H9 (cell line): ENCODE data around the gene TMEM39B. TPM values are rescaled to one million over a fixed set of nuclear protein-coding genes. Genes with fewer than 3 reads are reported as not detected.

Source experiments
- DNase-seq: peaks from one replicate; pipeline ENCODE4 v3.0.0-alpha.2; 2017
- H2AFZ ChIP-seq: one replicate; pipeline ENCODE4 v1.6.1; 2013; ENCODE audit warnings: mild to moderate bottlenecking, low read length, control low read depth, moderate library complexity
- H2AK5ac ChIP-seq: 2 replicates; pipeline ENCODE4 v1.6.1; 2013; ENCODE audit warnings: low read length, control low read depth, mixed read lengths; ENCODE audit not compliant: insufficient read length
- H2BK120ac ChIP-seq: one replicate; pipeline ENCODE4 v1.6.1; 2013; ENCODE audit warnings: low read depth, mild to moderate bottlenecking, low read length, control low read depth, inconsistent platforms; ENCODE audit not compliant: poor library complexity, severe bottlenecking
- H2BK12ac ChIP-seq: 2 replicates; pipeline ENCODE4 v1.6.1; 2013; ENCODE audit warnings: low read length, control low read depth, mixed read lengths, low read depth; ENCODE audit not compliant: insufficient read length
- H2BK15ac ChIP-seq: 2 replicates; pipeline ENCODE4 v1.6.1; 2013; ENCODE audit warnings: low read depth, low read length, control low read depth
- H2BK20ac ChIP-seq: one replicate; pipeline ENCODE4 v1.6.1; 2013; ENCODE audit warnings: low read depth, mild to moderate bottlenecking, low read length, control low read depth, inconsistent platforms; ENCODE audit not compliant: poor library complexity, severe bottlenecking
- H2BK5ac ChIP-seq: 2 replicates; pipeline ENCODE4 v1.6.1; 2013; ENCODE audit warnings: low read length, control low read depth, mixed read lengths; ENCODE audit not compliant: insufficient read length
- H3K14ac ChIP-seq: 2 replicates; pipeline ENCODE4 v1.6.1; 2013; ENCODE audit warnings: low read length, control low read depth; ENCODE audit not compliant: insufficient read depth
- H3K18ac ChIP-seq: 2 replicates; pipeline ENCODE4 v1.6.1; 2013; ENCODE audit warnings: low read depth, mild to moderate bottlenecking, mixed read lengths, low read length, control low read depth; ENCODE audit not compliant: insufficient read length
- H3K23ac ChIP-seq: 2 replicates; pipeline ENCODE4 v1.6.1; 2013; ENCODE audit warnings: low read length, control low read depth, mixed read lengths, low read depth; ENCODE audit not compliant: insufficient read length
- H3K23me2 ChIP-seq: 2 replicates; pipeline ENCODE4 v1.6.1; 2013; ENCODE audit warnings: low read depth, mild to moderate bottlenecking, mixed read lengths, low read length, control low read depth; ENCODE audit not compliant: insufficient read length, poor library complexity, severe bottlenecking
- H3K27ac ChIP-seq: 2 replicates; pipeline ENCODE4 v1.5.1; 2013; ENCODE audit warnings: low read length, control low read depth, mixed read lengths, low read depth; ENCODE audit not compliant: insufficient read length
- H3K27me3 ChIP-seq: 2 replicates; pipeline ENCODE4 v1.6.1; 2013; ENCODE audit warnings: low read length, control low read depth, inconsistent platforms; ENCODE audit not compliant: insufficient read depth
- H3K4ac ChIP-seq: 2 replicates; pipeline ENCODE4 v1.6.1; 2013; ENCODE audit warnings: low read depth, mild to moderate bottlenecking, control low read depth, inconsistent platforms, low read length, moderate library complexity
- H3K4me1 ChIP-seq: 2 replicates; pipeline ENCODE4 v1.6.1; 2013; ENCODE audit warnings: low read length, control low read depth, inconsistent platforms; ENCODE audit not compliant: insufficient read depth
- H3K4me2 ChIP-seq: 2 replicates; pipeline ENCODE4 v1.6.1; 2013; ENCODE audit warnings: low read length, control low read depth, mixed read lengths; ENCODE audit not compliant: insufficient read length, insufficient read depth
- H3K56ac ChIP-seq: 2 replicates; pipeline ENCODE4 v1.6.1; 2013; ENCODE audit warnings: low read depth, mild to moderate bottlenecking, mixed read lengths, low read length, control low read depth; ENCODE audit not compliant: insufficient read length
- H3K79me1 ChIP-seq: 2 replicates; pipeline ENCODE4 v1.6.1; 2013; ENCODE audit warnings: low read depth, mild to moderate bottlenecking, moderate library complexity, low read length, control low read depth, inconsistent platforms; ENCODE audit not compliant: insufficient read depth, poor library complexity, severe bottlenecking
- H3K79me2 ChIP-seq: 2 replicates; pipeline ENCODE4 v1.6.1; 2013; ENCODE audit warnings: low read length, control low read depth, inconsistent platforms; ENCODE audit not compliant: insufficient read depth
- H3K9ac ChIP-seq: 2 replicates; pipeline ENCODE4 v1.6.1; 2013; ENCODE audit warnings: low read length, control low read depth, mixed read lengths; ENCODE audit not compliant: insufficient read length; ENCODE audit errors: extremely low read depth
- H3K9me3 ChIP-seq: one replicate; pipeline ENCODE4 v1.6.1; 2013; ENCODE audit warnings: low read depth, low read length, inconsistent platforms; ENCODE audit not compliant: control insufficient read depth
- H3T11ph ChIP-seq: one replicate; pipeline ENCODE4 v1.6.1; 2013; ENCODE audit warnings: mild to moderate bottlenecking, low read length, control low read depth, inconsistent platforms
- H4K20me1 ChIP-seq: one replicate; pipeline ENCODE4 v1.6.1; 2013; ENCODE audit not compliant: control insufficient read depth, insufficient read length, insufficient read depth
- H4K5ac ChIP-seq: 2 replicates; pipeline ENCODE4 v1.6.1; 2013; ENCODE audit warnings: low read depth, mild to moderate bottlenecking, mixed read lengths, low read length, control low read depth; ENCODE audit not compliant: insufficient read length
- H4K8ac ChIP-seq: replicated peaks from 2 replicates; pipeline ENCODE4 v1.6.1; 2013; ENCODE audit warnings: low read length, control low read depth, mixed read lengths, low read depth; ENCODE audit not compliant: insufficient read length
- H4K91ac ChIP-seq: 2 replicates; pipeline ENCODE4 v1.6.1; 2013; ENCODE audit warnings: low read depth, mild to moderate bottlenecking, moderate library complexity, mixed read lengths, low read length, control low read depth; ENCODE audit not compliant: insufficient read length
- H3K27ac Mint-ChIP-seq, 3 experiments: 2 replicates in 2 of 3; 3 replicates in 1 of 3; pipeline ENCODE4 v1.8.0; 2020 to 2021; ENCODE audit warnings: mixed read lengths in 3 of 3, mild to moderate bottlenecking in 1 of 3, moderate library complexity in 1 of 3
- H3K27me3 Mint-ChIP-seq: 2 replicates; pipeline ENCODE4 v1.8.0; 2021; ENCODE audit warnings: low read depth, mild to moderate bottlenecking, moderate library complexity, mixed read lengths
- H3K36me3 Mint-ChIP-seq, 3 experiments: 2 replicates in 2 of 3; 3 replicates in 1 of 3; pipeline ENCODE4 v1.8.0; 2020 to 2021; ENCODE audit warnings: low read depth in 3 of 3, mixed read lengths in 3 of 3; ENCODE audit not compliant: insufficient read depth in 1 of 3
- H3K4me1 Mint-ChIP-seq, 2 experiments: 2 replicates each; pipeline ENCODE4 v1.8.0; 2020; ENCODE audit warnings: mixed read lengths in 2 of 2
- H3K4me3 Mint-ChIP-seq, 2 experiments: 2 replicates in 1 of 2; 3 replicates in 1 of 2; pipeline ENCODE4 v1.8.0; 2020 to 2021; ENCODE audit warnings: mild to moderate bottlenecking in 2 of 2, mixed read lengths in 2 of 2, moderate library complexity in 1 of 2
- H3K9me3 Mint-ChIP-seq, 2 experiments: 2 replicates in 1 of 2; 3 replicates in 1 of 2; pipeline ENCODE4 v1.8.0; 2020; ENCODE audit warnings: mild to moderate bottlenecking in 2 of 2, mixed read lengths in 2 of 2, moderate library complexity in 1 of 2
- WGBS: extraction: QIAGEN DNeasy Blood & Tissue Kit; methylation state at CpG from one replicate; pipeline ENCODE4 v1.1.7; 2013; ENCODE audit warnings: missing lambda C conversion rate, low lambda C conversion rate, mixed read lengths; ENCODE audit not compliant: insufficient read length; ENCODE audit errors: extremely low coverage; 5-methylcytosine and 5-hydroxymethylcytosine counted together
- total RNA-seq: library from RNA; stranded (reverse); gene quantifications from 2 replicates; pipeline ENCODE4 v1.2.1, GENCODE V29; 2021
- TF ChIP-seq, protein P1 (sequence below): fragments of 200-600 bp; sonication (generic); conservative IDR thresholded peaks from 3 replicates; pipeline ENCODE4 v1.8.0; 2021; ENCODE audit warnings: antibody characterized with exemption, mild to moderate bottlenecking

Gene TMEM39B
- total RNA-seq, 1 experiment from 2014 or later, result 27.4 TPM

- no peaks in the 10 kb centered on the region for H3K23me2 ChIP-seq
- DNase-seq, result no peak
- H2BK15ac ChIP-seq, result no peak overlapping the region
- H3K4me3 Mint-ChIP-seq, result no peak overlapping the region
- H2BK120ac ChIP-seq, result no peak overlapping the region
- H3K79me1 ChIP-seq, result no peaks in the 10 kb centered on the region
- H4K91ac ChIP-seq, result no peak overlapping the region
- H4K5ac ChIP-seq, result no peak overlapping the region
- no peak overlapping the region for H3K9ac ChIP-seq
- H2AK5ac ChIP-seq, result no peak overlapping the region
- H3K4me2 ChIP-seq, result no peak overlapping the region
- no peaks in the 10 kb centered on the region for H3K4me1 ChIP-seq
- no peak overlapping the region for H3K56ac ChIP-seq
- H3K4me1 Mint-ChIP-seq, result no peaks in the 10 kb centered on the region
- H2AFZ ChIP-seq, result no peak overlapping the region
- H3K27ac Mint-ChIP-seq, result no peak overlapping the region; a peak in 1 of 7 replicates
- H2BK20ac ChIP-seq, result no peak overlapping the region
- no peak overlapping the region for H3K18ac ChIP-seq
- no peaks in the 10 kb centered on the region for H3K27me3 ChIP-seq
- H4K8ac ChIP-seq, result no peak overlapping the region
- H3K9me3 Mint-ChIP-seq, result no peaks in the 10 kb centered on the region
- H3K27ac ChIP-seq, result no peak overlapping the region
- no peaks in the 10 kb centered on the region for H3K79me2 ChIP-seq
- H3K23ac ChIP-seq, result no peak overlapping the region
- peaks cover 46 to 67% (median 50%) of the 10 kb centered on the region in 3 experiments; a peak in 6 of 7 replicates for H3K36me3 Mint-ChIP-seq
- no peak overlapping the region for H3K4ac ChIP-seq
- no peak overlapping the region for H2BK12ac ChIP-seq
- no peaks in the 10 kb centered on the region for H3K9me3 ChIP-seq
- TF ChIP-seq, protein P1, sequence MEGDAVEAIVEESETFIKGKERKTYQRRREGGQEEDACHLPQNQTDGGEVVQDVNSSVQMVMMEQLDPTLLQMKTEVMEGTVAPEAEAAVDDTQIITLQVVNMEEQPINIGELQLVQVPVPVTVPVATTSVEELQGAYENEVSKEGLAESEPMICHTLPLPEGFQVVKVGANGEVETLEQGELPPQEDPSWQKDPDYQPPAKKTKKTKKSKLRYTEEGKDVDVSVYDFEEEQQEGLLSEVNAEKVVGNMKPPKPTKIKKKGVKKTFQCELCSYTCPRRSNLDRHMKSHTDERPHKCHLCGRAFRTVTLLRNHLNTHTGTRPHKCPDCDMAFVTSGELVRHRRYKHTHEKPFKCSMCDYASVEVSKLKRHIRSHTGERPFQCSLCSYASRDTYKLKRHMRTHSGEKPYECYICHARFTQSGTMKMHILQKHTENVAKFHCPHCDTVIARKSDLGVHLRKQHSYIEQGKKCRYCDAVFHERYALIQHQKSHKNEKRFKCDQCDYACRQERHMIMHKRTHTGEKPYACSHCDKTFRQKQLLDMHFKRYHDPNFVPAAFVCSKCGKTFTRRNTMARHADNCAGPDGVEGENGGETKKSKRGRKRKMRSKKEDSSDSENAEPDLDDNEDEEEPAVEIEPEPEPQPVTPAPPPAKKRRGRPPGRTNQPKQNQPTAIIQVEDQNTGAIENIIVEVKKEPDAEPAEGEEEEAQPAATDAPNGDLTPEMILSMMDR, result no peak
- no CpG with 5 or more reads among the region's 5 CpGs for WGBS
- no peak overlapping the region for H3T11ph ChIP-seq
- H3K14ac ChIP-seq, result no peak overlapping the region
- H3K27me3 Mint-ChIP-seq, result no peaks in the 10 kb centered on the region
- no peak overlapping the region for H2BK5ac ChIP-seq
- H4K20me1 ChIP-seq, result no peaks in the 10 kb centered on the region
These were observed 30.4 kb upstream of the TMEM39B start for GRCh38 chr1:32042330-32042729.
